Mononuclear cell (primary cell): ENCODE measurements around the gene AGAP1. TPM values are rescaled to one million over a fixed set of nuclear protein-coding genes. Genes with fewer than 3 reads are reported as not detected.
"Not testable (repeated sequence)": the region's sequence is repeated elsewhere in the genome, so short reads cannot be mapped to it uniquely, and the experiment has no call there.

Experiments used
- H3K27me3 ChIP-seq: 2 replicates; pipeline ENCODE4 v1.6.0; 2011; ENCODE audit warnings: low read length, control low read depth; ENCODE audit not compliant: insufficient read depth
- H3K4me1 ChIP-seq: 2 replicates; pipeline ENCODE4 v1.5.1; 2011; ENCODE audit warnings: mild to moderate bottlenecking, low read length, control low read depth; ENCODE audit not compliant: insufficient read depth
- H3K4me3 ChIP-seq: 2 replicates; pipeline ENCODE4 v1.5.1; 2011; ENCODE audit warnings: mild to moderate bottlenecking, low read length, moderate library complexity
- H3K9me3 ChIP-seq: 2 replicates; pipeline ENCODE4 v1.5.1; 2011; ENCODE audit warnings: low read depth, mild to moderate bottlenecking, control low read depth, low read length
- total RNA-seq: library from RNA; depleted of rRNA; stranded (reverse); fragments of >200 nt; gene quantifications from one replicate; pipeline ENCODE4 v1.2.3, GENCODE V29; 2012

AGAP1 gene
- total RNA-seq, 1 donor = 2.7 TPM

GRCh38 chr2:235757640-235758039 lies 263.8 kb downstream of the AGAP1 start:
- Histone ChIP-seq H3K4me3 (no peak overlapping the region), H3K4me1 (no peaks in the 10 kb centered on the region), H3K9me3 (no peaks in the 10 kb centered on the region)

GRCh38 chr2:235762832-235763598 lies 269.2 kb downstream of the AGAP1 start:
- Histone ChIP-seq H3K9me3 (no peaks in the 10 kb centered on the region), H3K27me3 (no peaks in the 10 kb centered on the region), H3K4me1 (no peaks in the 10 kb centered on the region), H3K4me3 (no peak overlapping the region)

More at GRCh38 chr2:235757640-235758039, 263.8 kb downstream of the AGAP1 start:
- no peaks in the 10 kb centered on the region for H3K27me3 ChIP-seq

DNA sequence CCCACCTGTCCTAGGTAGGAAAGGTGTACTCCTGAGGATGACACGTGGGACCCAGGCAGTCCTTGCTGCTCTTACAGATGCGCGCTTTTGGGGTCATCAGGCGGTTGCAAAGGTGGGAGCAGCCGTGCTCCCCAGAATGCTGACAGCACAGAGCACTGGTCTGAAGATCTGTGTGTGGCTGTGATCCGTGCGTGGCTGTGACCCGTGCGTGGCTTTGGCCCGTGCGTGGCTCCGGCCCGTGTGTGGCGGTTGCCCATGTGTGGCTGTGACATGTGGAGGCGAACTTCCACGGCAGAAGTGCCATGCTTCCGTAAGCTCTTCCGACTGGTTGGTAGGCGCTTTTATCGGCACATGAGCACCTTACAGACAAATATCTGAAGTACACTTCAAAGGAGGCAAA lies 270.0 kb downstream of the AGAP1 start:
- Histone ChIP-seq H3K27me3 (no peaks in the 10 kb centered on the region), H3K4me1 (no peaks in the 10 kb centered on the region), H3K9me3 (no peaks in the 10 kb centered on the region), H3K4me3 (no peak overlapping the region)

DNA sequence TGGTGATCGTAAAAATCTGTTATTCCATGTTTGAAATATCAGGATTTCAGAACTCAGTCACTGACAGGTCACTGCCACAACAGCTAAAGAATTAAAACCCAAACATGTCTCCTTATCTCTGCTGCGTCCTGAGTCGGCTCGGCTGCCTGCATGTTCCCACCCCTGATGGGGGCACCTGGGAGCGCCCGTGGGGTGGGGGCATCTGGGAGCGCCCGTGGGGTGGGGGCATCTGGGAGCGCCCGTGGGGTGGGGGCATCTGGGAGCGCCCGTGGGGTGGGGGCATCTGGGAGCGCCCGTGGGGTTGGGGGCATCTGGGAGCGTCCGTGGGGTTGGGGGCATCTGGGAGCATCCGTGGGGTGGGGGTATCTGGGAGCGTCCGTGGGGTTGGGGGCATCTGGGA lies 270.6 kb downstream of the AGAP1 start:
- H3K9me3 ChIP-seq, H3K4me3 ChIP-seq, H3K27me3 ChIP-seq, H3K4me1 ChIP-seq: not testable (repeated sequence)

GRCh38 chr2:235765181-235765820 lies 271.5 kb downstream of the AGAP1 start:
- Histone ChIP-seq H3K4me1 (no peaks in the 10 kb centered on the region), H3K9me3 (no peaks in the 10 kb centered on the region), H3K4me3 (no peak overlapping the region), H3K27me3 (no peaks in the 10 kb centered on the region)

GRCh38 chr2:235766278-235766677 lies 272.4 kb downstream of the AGAP1 start:
- H3K27me3 ChIP-seq = no peaks in the 10 kb centered on the region
- no peak overlapping the region for H3K4me3 ChIP-seq
- H3K9me3 ChIP-seq = no peaks in the 10 kb centered on the region
- no peaks in the 10 kb centered on the region for H3K4me1 ChIP-seq

DNA sequence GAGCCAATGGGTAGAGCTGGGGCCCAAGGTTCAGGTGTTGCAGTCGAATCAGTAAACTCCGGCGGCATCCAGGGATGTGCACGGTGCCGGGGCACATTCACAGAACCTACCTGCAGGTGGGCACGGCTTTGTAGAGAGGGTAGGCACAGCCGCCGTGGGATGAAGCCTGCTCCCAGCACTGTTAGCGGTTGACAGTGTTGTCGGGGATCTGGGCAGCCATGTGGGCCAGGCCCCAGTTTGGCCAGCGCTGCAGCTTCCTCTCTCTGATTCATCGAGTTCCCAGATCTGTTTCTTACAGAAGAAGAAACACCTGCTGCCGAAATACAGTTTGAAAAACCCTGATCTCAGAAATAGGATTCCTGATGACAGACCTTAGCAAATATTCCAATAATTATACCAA lies 274.8 kb downstream of the AGAP1 start:
- Histone ChIP-seq H3K4me1 (no peaks in the 10 kb centered on the region), H3K9me3 (no peaks in the 10 kb centered on the region), H3K4me3 (no peak overlapping the region), H3K27me3 (no peaks in the 10 kb centered on the region)

GRCh38 chr2:235769046-235769445 lies 275.2 kb downstream of the AGAP1 start:
- Histone ChIP-seq H3K4me3 (no peak overlapping the region), H3K9me3 (no peaks in the 10 kb centered on the region), H3K4me1 (no peaks in the 10 kb centered on the region), H3K27me3 (no peaks in the 10 kb centered on the region)

- Histone ChIP-seq H3K9me3 (no peaks in the 10 kb centered on the region), H3K4me3 (no peak overlapping the region), H3K27me3 (no peaks in the 10 kb centered on the region), H3K4me1 (no peaks in the 10 kb centered on the region)
Measured at GRCh38 chr2:235770909-235771820, 277.3 kb downstream of the AGAP1 start.

DNA sequence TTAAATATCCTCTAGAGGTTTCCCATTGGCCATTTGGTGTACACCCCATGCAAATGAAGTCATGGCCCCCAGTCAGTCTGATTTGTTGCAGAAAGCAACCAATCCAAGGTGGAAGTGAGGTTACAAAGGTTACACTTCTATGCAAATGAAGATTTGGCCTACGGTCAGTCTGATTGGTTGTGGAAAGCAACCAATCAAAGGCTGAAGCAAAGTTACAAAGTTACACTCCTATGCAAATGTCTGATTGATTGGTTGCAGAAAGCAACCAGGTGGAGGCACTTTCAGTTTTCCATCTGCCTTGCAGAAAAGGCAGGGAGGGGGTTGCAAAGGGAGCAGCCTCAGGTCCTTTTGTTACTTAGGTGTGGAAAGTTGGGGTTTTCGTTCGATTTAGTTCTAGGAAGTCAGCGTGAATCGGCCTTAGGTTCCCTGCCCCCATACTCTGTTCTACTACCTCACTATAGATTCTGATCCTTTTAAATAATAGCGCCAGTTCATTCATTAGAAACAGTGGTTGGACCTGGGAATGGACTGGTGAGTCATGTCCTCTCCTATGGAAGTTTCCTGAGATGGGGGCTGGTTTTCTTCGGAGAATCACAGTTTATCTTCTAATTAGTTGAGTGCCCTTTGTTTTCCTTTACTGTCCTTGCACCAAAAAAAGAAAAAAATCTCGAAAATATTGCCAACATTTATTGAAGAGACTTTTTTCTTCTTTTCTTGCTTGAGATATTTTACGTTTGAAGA lies 279.5 kb downstream of the AGAP1 start:
- Histone ChIP-seq H3K9me3 (no peaks in the 10 kb centered on the region), H3K4me3 (no peak overlapping the region), H3K4me1 (no peaks in the 10 kb centered on the region), H3K27me3 (no peaks in the 10 kb centered on the region)

DNA sequence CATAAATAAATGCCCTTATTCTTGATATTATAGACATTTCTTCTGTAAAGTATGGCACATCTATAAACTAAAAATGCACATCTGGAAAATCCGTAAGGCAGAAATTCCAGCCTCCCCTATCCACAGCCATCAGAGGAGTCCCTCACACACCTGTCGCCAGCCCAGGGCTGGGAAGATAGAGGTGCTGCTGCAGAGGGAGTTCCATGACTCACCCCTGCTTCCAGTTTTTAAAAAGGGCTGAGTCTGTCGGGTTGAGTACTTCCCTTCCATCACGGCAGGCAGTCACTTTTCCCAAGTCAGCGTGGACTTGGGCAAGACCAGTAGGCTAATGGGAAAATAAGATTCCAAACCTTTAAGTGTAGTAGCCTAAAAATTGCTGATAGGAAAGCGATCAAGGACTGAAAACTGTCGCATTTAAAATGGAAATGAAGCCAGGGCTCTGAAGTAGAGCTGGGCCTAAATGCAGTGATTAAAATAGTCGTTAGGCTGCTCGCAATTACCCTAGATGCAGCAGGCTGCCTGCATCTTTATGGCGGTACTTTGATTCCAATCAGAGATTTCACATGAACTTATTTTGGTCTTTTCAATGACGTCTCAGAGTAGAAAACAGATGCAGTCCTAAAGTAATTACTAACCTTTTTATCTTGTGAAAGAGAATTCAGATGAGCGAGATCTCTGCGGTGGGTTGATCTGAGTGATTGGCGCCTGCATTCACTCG lies 280.5 kb downstream of the AGAP1 start:
- Histone ChIP-seq H3K4me3 (no peak overlapping the region), H3K27me3 (no peaks in the 10 kb centered on the region), H3K9me3 (no peaks in the 10 kb centered on the region), H3K4me1 (no peaks in the 10 kb centered on the region)

- H3K4me3 ChIP-seq = no peak overlapping the region
- no peaks in the 10 kb centered on the region for H3K9me3 ChIP-seq
- no peaks in the 10 kb centered on the region for H3K4me1 ChIP-seq
- no peaks in the 10 kb centered on the region for H3K27me3 ChIP-seq
Measured at GRCh38 chr2:235776531-235776930, 282.7 kb downstream of the AGAP1 start.

- no peaks in the 10 kb centered on the region for H3K27me3 ChIP-seq
- no peaks in the 10 kb centered on the region for H3K4me1 ChIP-seq
- H3K9me3 ChIP-seq = no peaks in the 10 kb centered on the region
- no peak overlapping the region for H3K4me3 ChIP-seq
Measured at GRCh38 chr2:235779444-235779896, 285.6 kb downstream of the AGAP1 start.

GRCh38 chr2:235780401-235780800 lies 286.6 kb downstream of the AGAP1 start:
- Histone ChIP-seq H3K27me3 (no peaks in the 10 kb centered on the region), H3K9me3 (no peaks in the 10 kb centered on the region), H3K4me1 (no peaks in the 10 kb centered on the region), H3K4me3 (no peak overlapping the region)
